ENCODE measurements around the gene MGLL.

MGLL gene

GRCh38 chr3:127822041-127822681 is at the start of gene MGLL:
Gene MGLL (minus strand): TSS chr3:127822515. CDS start chr3:127822318, 197 bp downstream.
- DNase-seq (ENCODE audit: low spot score), result no peak

GRCh38 chr3:127870156-127870555 is 47.8 kb upstream of the MGLL start:
- no peak for DNase-seq (ENCODE audit: low spot score)

GRCh38 chr3:127867986-127868385 is 45.7 kb upstream of the MGLL start:
- DNase-seq (ENCODE audit: low spot score), result no peak

GRCh38 chr3:127867412-127867811 is 45.1 kb upstream of the MGLL start:
- no peak for DNase-seq (ENCODE audit: low spot score)

GRCh38 chr3:127865941-127866340 is 43.6 kb upstream of the MGLL start:
- no peak for DNase-seq (ENCODE audit: low spot score)

GRCh38 chr3:127860211-127860696 is 37.9 kb upstream of the MGLL start:
- no peak for DNase-seq (ENCODE audit: low spot score)

GRCh38 chr3:127859730-127860129 is 37.4 kb upstream of the MGLL start:
- DNase-seq (ENCODE audit: low spot score), result no peak

GRCh38 chr3:127858937-127859336 is 36.6 kb upstream of the MGLL start:
- DNase-seq (ENCODE audit: low spot score), result no peak

GRCh38 chr3:127858521-127858920 is 36.2 kb upstream of the MGLL start:
- no peak for DNase-seq (ENCODE audit: low spot score)

- DNase-seq (ENCODE audit: low spot score), result no peak
Measured at GRCh38 chr3:127857333-127857732, 35.0 kb upstream of the MGLL start.

GRCh38 chr3:127856801-127857200 is 34.5 kb upstream of the MGLL start:
- no peak for DNase-seq (ENCODE audit: low spot score)

- DNase-seq (ENCODE audit: low spot score), result no peak
Measured at GRCh38 chr3:127855246-127855645, 32.9 kb upstream of the MGLL start.

GRCh38 chr3:127853681-127854080 is 31.4 kb upstream of the MGLL start:
- no peak for DNase-seq (ENCODE audit: low spot score)

- no peak for DNase-seq (ENCODE audit: low spot score)
Measured at GRCh38 chr3:127851899-127852298, 29.6 kb upstream of the MGLL start.

GRCh38 chr3:127849368-127849767 is 27.1 kb upstream of the MGLL start:
- no peak for DNase-seq (ENCODE audit: low spot score)

GRCh38 chr3:127848131-127849129 is 26.1 kb upstream of the MGLL start:
- DNase-seq (ENCODE audit: low spot score), result no peak

- no peak for DNase-seq (ENCODE audit: low spot score)
Measured at GRCh38 chr3:127847236-127847720, 25.0 kb upstream of the MGLL start.

GRCh38 chr3:127846576-127846975 is 24.3 kb upstream of the MGLL start:
- DNase-seq (ENCODE audit: low spot score), result no peak

GRCh38 chr3:127844326-127844942 is 22.1 kb upstream of the MGLL start:
- DNase-seq (ENCODE audit: low spot score), result no peak

- no peak for DNase-seq (ENCODE audit: low spot score)
Measured at GRCh38 chr3:127840671-127841070, 18.4 kb upstream of the MGLL start.

- no peak for DNase-seq (ENCODE audit: low spot score)
Measured at GRCh38 chr3:127839099-127839498, 16.8 kb upstream of the MGLL start.
